ENCODE data around the gene ASMTL. TPM values are rescaled to one million over a fixed set of nuclear protein-coding genes. Genes with fewer than 3 reads are reported as not detected.

The ASMTL gene
- total RNA-seq, 2 donors from 2014 or later = 43.1 to 44.2 TPM

GRCh38 chrX:1393871-1394615 lies 58.7 kb downstream of the ASMTL start:
- TF ChIP-seq CTCF (IDR thresholded peaks at IDR 0.05) (no peak), POLR2AphosphoS5 (IDR thresholded peaks at IDR 0.05) (no peak), POLR2A (IDR thresholded peaks at IDR 0.05) (no peak)
- no peak for DNase-seq (ENCODE audit: low spot score)
- Histone ChIP-seq H3K4me3 (no peak overlapping the region), H3K27ac (no peak overlapping the region), H3K9me3 (no peaks in the 10 kb centered on the region), H3K27me3 (replicated peaks; ENCODE audit: insufficient read depth) (no peaks in the 10 kb centered on the region), H3K4me1 (replicated peaks) (peaks cover 7% of the 10 kb centered on the region), H3K36me3 (peaks cover 7 to 17% of the 10 kb centered on the region in 2 donors)
- WGBS = 64% methylated on average over 16 of the region's 16 CpGs
- intact Hi-C loops (cut with DNase I) = loop anchor here (2.0 to 10.0 kb wide), 2 partner anchors 59 to 201 kb away; partner anchors contain the start of genes AKAP17A and ASMTL

- peaks cover 7% of the 10 kb centered on the region for H3K4me1 ChIP-seq (replicated peaks)
- 0% methylated on average over 36 of the region's 76 CpGs for WGBS
- intact Hi-C loops (cut with DNase I) = loop anchor here (2.0 to 10.0 kb wide), 2 partner anchors 60 to 202 kb away; partner anchors contain the start of genes AKAP17A and ASMTL
These were observed 60.2 kb downstream of the ASMTL start for GRCh38 chrX:1392376-1393068.

GRCh38 chrX:1391707-1392375 lies 60.9 kb downstream of the ASMTL start, which contains the start of gene SLC25A6:
TSS of gene SLC25A6 (minus strand) at chrX:1392113. CDS start at chrX:1392009, 104 bp downstream.
- Histone ChIP-seq H3K4me1 (replicated peaks) (peaks cover 7% of the 10 kb centered on the region), H3K4me3 (peak within 1 kb of the TSS; percentile 98 to 100), H3K9me3 (no peaks in the 10 kb centered on the region), H3K27me3 (replicated peaks; ENCODE audit: insufficient read depth) (no peaks in the 10 kb centered on the region), H3K36me3 (peaks cover 20 to 35% of the 10 kb centered on the region in 2 donors), H3K27ac (peak within 1 kb of the TSS; percentile 94 to 96)
- intact Hi-C loops (cut with DNase I) = loop anchor here (2.0 to 10.0 kb wide), 2 partner anchors 61 to 203 kb away; partner anchors contain the start of genes AKAP17A and ASMTL
- whole genome bisulfite sequencing = under 1% methylated on average over 48 of the region's 90 CpGs
- TF ChIP-seq CTCF (IDR thresholded peaks at IDR 0.05) (peak in 1 of 4 experiments; percentile 20), POLR2A (IDR thresholded peaks at IDR 0.05) (peak; percentile 55), POLR2AphosphoS5 (IDR thresholded peaks at IDR 0.05) (peak; percentile 86)
- peak; percentile 99 for DNase-seq (ENCODE audit: low spot score)

More at GRCh38 chrX:1392376-1393068, 60.2 kb downstream of the ASMTL start:
- Histone ChIP-seq H3K27me3 (replicated peaks; ENCODE audit: insufficient read depth) (no peaks in the 10 kb centered on the region), H3K36me3 (peaks cover 14 to 31% of the 10 kb centered on the region in 2 donors), H3K4me3 (peak overlapping the region; percentile 98 to 100), H3K27ac (peak overlapping the region; percentile 94 to 96), H3K9me3 (no peaks in the 10 kb centered on the region)
- TF ChIP-seq POLR2AphosphoS5 (IDR thresholded peaks at IDR 0.05) (no peak), POLR2A (IDR thresholded peaks at IDR 0.05) (no peak), CTCF (IDR thresholded peaks at IDR 0.05) (no peak)
- DNase-seq (ENCODE audit: low spot score) = peak; percentile 65

GRCh38 chrX:1391370-1391706 lies 61.4 kb downstream of the ASMTL start:
- TF ChIP-seq CTCF (IDR thresholded peaks at IDR 0.05) (no peak), POLR2A (IDR thresholded peaks at IDR 0.05) (no peak)
- Histone ChIP-seq H3K4me3 (peak overlapping the region; percentile 98 to 100), H3K4me1 (replicated peaks) (peaks cover 7% of the 10 kb centered on the region), H3K9me3 (no peaks in the 10 kb centered on the region), H3K36me3 (peaks cover 25 to 41% of the 10 kb centered on the region in 2 donors), H3K27me3 (replicated peaks; ENCODE audit: insufficient read depth) (no peaks in the 10 kb centered on the region), H3K27ac (peak overlapping the region; percentile 94 to 96)
- DNase-seq (ENCODE audit: low spot score) = no peak
- intact Hi-C loops (cut with DNase I) = loop anchor here (10.0 kb wide), 1 partner anchor 203 kb away; the partner anchor contains the start of gene AKAP17A
- under 1% methylated on average over 19 of the region's 19 CpGs for WGBS

Measured in prostate gland (tissue), 2 donors.